ENCODE data around the gene SMIM28.
"Not testable (repeated sequence)": the region's sequence is repeated elsewhere in the genome, so short reads cannot be mapped to it uniquely, and the experiment has no call there.

The SMIM28 gene

GRCh38 chr6:138347864-138348263 is 29.8 kb upstream of the SMIM28 start:
- Mint-ChIP-seq H3K4me3 (no peak overlapping the region), H3K27ac (no peak overlapping the region), H3K27me3 (ENCODE audit: low read depth) (peaks cover 17% of the 10 kb centered on the region), H3K9me3 (no peaks in the 10 kb centered on the region), H3K4me1 (ENCODE audit: low read depth) (no peaks in the 10 kb centered on the region), H3K36me3 (ENCODE audit: low read depth) (no peaks in the 10 kb centered on the region)
- DNase-seq (ENCODE audit: low spot score): no peak

GRCh38 chr6:138349891-138350290 is 27.8 kb upstream of the SMIM28 start:
- no peaks in the 10 kb centered on the region for H3K9me3 Mint-ChIP-seq

GRCh38 chr6:138357928-138358327 is 19.8 kb upstream of the SMIM28 start:
- Mint-ChIP-seq H3K27me3 (ENCODE audit: low read depth) (no peaks in the 10 kb centered on the region), H3K27ac (no peak overlapping the region), H3K4me1 (ENCODE audit: low read depth) (no peaks in the 10 kb centered on the region), H3K4me3 (no peak overlapping the region), H3K9me3 (no peaks in the 10 kb centered on the region), H3K36me3 (ENCODE audit: low read depth) (no peaks in the 10 kb centered on the region)
- no peak for DNase-seq (ENCODE audit: low spot score)

More at GRCh38 chr6:138349891-138350290, 27.8 kb upstream of the SMIM28 start:
- Mint-ChIP-seq H3K4me3 (no peak overlapping the region), H3K4me1 (ENCODE audit: low read depth) (no peaks in the 10 kb centered on the region), H3K27ac (no peak overlapping the region), H3K27me3 (ENCODE audit: low read depth) (peaks cover 14% of the 10 kb centered on the region), H3K36me3 (ENCODE audit: low read depth) (no peaks in the 10 kb centered on the region)
- no peak for DNase-seq (ENCODE audit: low spot score)

GRCh38 chr6:138368684-138369083 is 9.0 kb upstream of the SMIM28 start:
- H3K27ac Mint-ChIP-seq; H3K36me3 Mint-ChIP-seq (ENCODE audit: low read depth); H3K4me1 Mint-ChIP-seq (ENCODE audit: low read depth); H3K4me3 Mint-ChIP-seq; DNase-seq (ENCODE audit: low spot score); H3K9me3 Mint-ChIP-seq: not testable (repeated sequence)
- H3K27me3 Mint-ChIP-seq (ENCODE audit: low read depth): peaks cover 12% of the 10 kb centered on the region

GRCh38 chr6:138370631-138371451 is 6.9 kb upstream of the SMIM28 start:
- Mint-ChIP-seq H3K27me3 (ENCODE audit: low read depth) (peaks cover 14% of the 10 kb centered on the region), H3K4me1 (ENCODE audit: low read depth) (no peaks in the 10 kb centered on the region), H3K27ac (no peak overlapping the region), H3K36me3 (ENCODE audit: low read depth) (no peaks in the 10 kb centered on the region), H3K9me3 (peaks cover 4% of the 10 kb centered on the region), H3K4me3 (no peak overlapping the region)
- no peak for DNase-seq (ENCODE audit: low spot score)

GRCh38 chr6:138371452-138371711 is 6.3 kb upstream of the SMIM28 start:
- Mint-ChIP-seq H3K4me1 (ENCODE audit: low read depth) (no peaks in the 10 kb centered on the region), H3K4me3 (no peak overlapping the region), H3K36me3 (ENCODE audit: low read depth) (no peaks in the 10 kb centered on the region), H3K9me3 (peaks cover 4% of the 10 kb centered on the region), H3K27ac (no peak overlapping the region), H3K27me3 (ENCODE audit: low read depth) (peaks cover 14% of the 10 kb centered on the region)
- DNase-seq (ENCODE audit: low spot score): no peak

- no peak overlapping the region for H3K27ac Mint-ChIP-seq
- H3K36me3 Mint-ChIP-seq (ENCODE audit: low read depth): no peaks in the 10 kb centered on the region
- DNase-seq (ENCODE audit: low spot score): no peak
- H3K27me3 Mint-ChIP-seq (ENCODE audit: low read depth): peaks cover 14% of the 10 kb centered on the region
- H3K4me1 Mint-ChIP-seq (ENCODE audit: low read depth): no peaks in the 10 kb centered on the region
- no peak overlapping the region for H3K4me3 Mint-ChIP-seq
- peaks cover 4% of the 10 kb centered on the region for H3K9me3 Mint-ChIP-seq
Observed at GRCh38 chr6:138371720-138372119, 6.0 kb upstream of the SMIM28 start.

- Mint-ChIP-seq H3K4me1 (ENCODE audit: low read depth) (no peaks in the 10 kb centered on the region), H3K9me3 (no peaks in the 10 kb centered on the region), H3K4me3 (no peak overlapping the region), H3K27me3 (ENCODE audit: low read depth) (peaks cover 17% of the 10 kb centered on the region), H3K27ac (no peak overlapping the region), H3K36me3 (ENCODE audit: low read depth) (no peaks in the 10 kb centered on the region)
- DNase-seq (ENCODE audit: low spot score): no peak
Observed at GRCh38 chr6:138372711-138373463, 4.8 kb upstream of the SMIM28 start.

GRCh38 chr6:138374230-138374629 is 3.5 kb upstream of the SMIM28 start:
- H3K4me1 Mint-ChIP-seq (ENCODE audit: low read depth): no peaks in the 10 kb centered on the region
- H3K27me3 Mint-ChIP-seq (ENCODE audit: low read depth): peaks cover 23% of the 10 kb centered on the region
- H3K27ac Mint-ChIP-seq: no peak overlapping the region
- H3K4me3 Mint-ChIP-seq: no peak overlapping the region
- DNase-seq (ENCODE audit: low spot score): no peak
- H3K9me3 Mint-ChIP-seq: no peaks in the 10 kb centered on the region
- no peaks in the 10 kb centered on the region for H3K36me3 Mint-ChIP-seq (ENCODE audit: low read depth)

GRCh38 chr6:138374815-138375214 is 2.9 kb upstream of the SMIM28 start:
- Mint-ChIP-seq H3K27me3 (ENCODE audit: low read depth) (peaks cover 23% of the 10 kb centered on the region), H3K4me3 (no peak overlapping the region), H3K9me3 (no peaks in the 10 kb centered on the region), H3K4me1 (ENCODE audit: low read depth) (no peaks in the 10 kb centered on the region), H3K36me3 (ENCODE audit: low read depth) (no peaks in the 10 kb centered on the region), H3K27ac (no peak overlapping the region)
- no peak for DNase-seq (ENCODE audit: low spot score)

- H3K9me3 Mint-ChIP-seq: no peaks in the 10 kb centered on the region
- DNase-seq (ENCODE audit: low spot score): no peak
- no peak overlapping the region for H3K4me3 Mint-ChIP-seq
- H3K4me1 Mint-ChIP-seq (ENCODE audit: low read depth): no peaks in the 10 kb centered on the region
- H3K27me3 Mint-ChIP-seq (ENCODE audit: low read depth): peaks cover 17% of the 10 kb centered on the region
- no peak overlapping the region for H3K27ac Mint-ChIP-seq
- H3K36me3 Mint-ChIP-seq (ENCODE audit: low read depth): no peaks in the 10 kb centered on the region
Observed at GRCh38 chr6:138377042-138377441, 663 bp upstream of the SMIM28 start.

- H3K27me3 Mint-ChIP-seq (ENCODE audit: low read depth): peaks cover 17% of the 10 kb centered on the region
- H3K27ac Mint-ChIP-seq: no peak overlapping the region
- H3K4me1 Mint-ChIP-seq (ENCODE audit: low read depth): no peaks in the 10 kb centered on the region
- no peaks in the 10 kb centered on the region for H3K9me3 Mint-ChIP-seq
- DNase-seq (ENCODE audit: low spot score): no peak
- H3K36me3 Mint-ChIP-seq (ENCODE audit: low read depth): no peaks in the 10 kb centered on the region
- H3K4me3 Mint-ChIP-seq: no peak overlapping the region
Observed at GRCh38 chr6:138378463-138378862, 758 bp downstream of the SMIM28 start.

- Mint-ChIP-seq H3K4me3 (no peak overlapping the region), H3K27ac (no peak overlapping the region), H3K36me3 (ENCODE audit: low read depth) (no peaks in the 10 kb centered on the region), H3K4me1 (ENCODE audit: low read depth) (no peaks in the 10 kb centered on the region), H3K27me3 (ENCODE audit: low read depth) (peaks cover 10% of the 10 kb centered on the region), H3K9me3 (no peaks in the 10 kb centered on the region)
- DNase-seq (ENCODE audit: low spot score): no peak
Observed at GRCh38 chr6:138382498-138383265, 5.0 kb downstream of the SMIM28 start.

- peaks cover 12% of the 10 kb centered on the region for H3K27me3 Mint-ChIP-seq (ENCODE audit: low read depth)
- H3K4me3 Mint-ChIP-seq: no peak overlapping the region
- H3K27ac Mint-ChIP-seq: no peak overlapping the region
- no peak for DNase-seq (ENCODE audit: low spot score)
- H3K9me3 Mint-ChIP-seq: no peaks in the 10 kb centered on the region
- H3K4me1 Mint-ChIP-seq (ENCODE audit: low read depth): no peaks in the 10 kb centered on the region
- H3K36me3 Mint-ChIP-seq (ENCODE audit: low read depth): no peaks in the 10 kb centered on the region
Observed at GRCh38 chr6:138383776-138384175, 6.1 kb downstream of the SMIM28 start.
